ENCODE data around the gene OPCML. TPM values are rescaled to one million over a fixed set of nuclear protein-coding genes. Genes with fewer than 3 reads are reported as not detected.

The OPCML gene
- polyA plus RNA-seq, 1 donor from 2014 or later = 11.6 TPM

DNA sequence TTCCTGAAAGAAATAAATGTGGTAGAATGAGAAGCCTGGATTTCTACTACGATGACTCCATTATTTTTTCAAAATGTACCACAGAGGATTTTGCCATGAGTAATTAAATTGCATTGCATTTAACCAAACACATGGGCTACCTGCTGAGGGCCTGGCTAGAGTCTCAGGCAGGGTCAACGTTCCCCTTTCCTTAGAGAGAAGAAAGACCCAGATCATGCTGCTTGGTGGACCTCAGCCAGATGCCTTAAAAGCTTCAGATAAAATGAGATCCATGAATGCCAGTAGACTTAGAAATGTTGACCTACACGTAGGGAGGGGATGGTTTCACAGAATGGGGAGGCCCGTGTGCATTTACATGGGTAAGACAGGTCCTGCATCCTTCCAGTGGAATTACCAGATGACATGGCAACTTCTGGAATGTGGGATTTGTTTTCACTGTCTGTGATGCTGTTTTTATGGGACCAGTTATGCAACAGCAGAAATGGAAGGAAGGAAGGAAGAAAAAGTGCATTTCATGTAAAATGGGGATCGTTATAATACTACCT is 1092.5 kb downstream of the OPCML start:
- Histone ChIP-seq H3K9me3 (ENCODE audit: low read length) (no peaks in the 10 kb centered on the region), H2AFZ (ENCODE audit: low read depth, low read length) (no peak overlapping the region), H3K36me3 (ENCODE audit: insufficient read depth, low read length) (no peaks in the 10 kb centered on the region), H4K20me1 (ENCODE audit: insufficient read depth) (no peaks in the 10 kb centered on the region), H3K79me2 (replicated peaks; ENCODE audit: insufficient read depth, low read length) (no peaks in the 10 kb centered on the region), H3F3A (ENCODE audit: insufficient read depth, low read length, poor library complexity, severe bottlenecking) (no peaks in the 10 kb centered on the region), H3K4me2 (ENCODE audit: low read length) (no peak overlapping the region), H3K4me3 (ENCODE audit: low read length) (no peak overlapping the region), H3K27me3 (ENCODE audit: insufficient read depth, low read depth, low read length) (no peaks in the 10 kb centered on the region), H3K9me2 (ENCODE audit: insufficient read depth, low read length) (no peaks in the 10 kb centered on the region), H3K9ac (ENCODE audit: low read length) (no peak overlapping the region), H3K27ac (ENCODE audit: low read length) (no peak overlapping the region)
- TF ChIP-seq SMC3 (conservative IDR thresholded peaks at IDR 0.05; ENCODE audit: poor library complexity) (no peak), EZH2 (IDR thresholded peaks at IDR 0.05; ENCODE audit: borderline replicate concordance, insufficient read depth, low read length, poor library complexity, severe bottlenecking) (no peak)

DNA sequence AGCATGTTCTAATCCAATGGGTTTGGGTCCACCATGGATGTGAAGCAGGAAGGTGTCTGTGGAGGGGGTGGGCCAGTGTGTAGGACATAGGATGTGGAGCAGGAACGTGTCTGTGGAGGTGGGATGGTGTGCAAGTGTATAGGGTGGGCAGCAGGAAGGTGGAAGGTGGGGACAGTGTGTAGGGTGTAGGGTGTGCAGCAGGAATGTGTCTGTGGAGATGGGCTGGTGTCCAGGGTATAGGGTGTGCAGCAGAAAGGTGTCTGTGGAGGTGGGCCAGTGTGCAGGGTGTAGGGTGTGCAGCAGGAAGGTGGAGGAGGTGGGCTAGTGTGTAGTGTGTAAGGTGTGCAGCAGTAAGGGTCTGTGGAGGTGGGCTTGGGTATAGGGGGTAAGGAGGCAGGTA is 1093.9 kb downstream of the OPCML start:
- no peak overlapping the region for H2AFZ ChIP-seq (ENCODE audit: low read depth, low read length)
- H3K27me3 ChIP-seq (ENCODE audit: insufficient read depth, low read depth, low read length) = no peaks in the 10 kb centered on the region
- H3K9me2 ChIP-seq (ENCODE audit: insufficient read depth, low read length) = no peaks in the 10 kb centered on the region
- no peaks in the 10 kb centered on the region for H3K79me2 ChIP-seq (replicated peaks; ENCODE audit: insufficient read depth, low read length)
- no peak overlapping the region for H3K4me3 ChIP-seq (ENCODE audit: low read length)
- no peaks in the 10 kb centered on the region for H4K20me1 ChIP-seq (ENCODE audit: insufficient read depth)
- no peaks in the 10 kb centered on the region for H3K9me3 ChIP-seq (ENCODE audit: low read length)
- no peak overlapping the region for H3K4me2 ChIP-seq (ENCODE audit: low read length)
- H3F3A ChIP-seq (ENCODE audit: insufficient read depth, low read length, poor library complexity, severe bottlenecking) = no peaks in the 10 kb centered on the region
- no peaks in the 10 kb centered on the region for H3K36me3 ChIP-seq (ENCODE audit: insufficient read depth, low read length)
- TF ChIP-seq MXI1 (conservative IDR thresholded peaks at IDR 0.05; ENCODE audit: poor library complexity, severe bottlenecking) (no peak), EZH2 (IDR thresholded peaks at IDR 0.05; ENCODE audit: borderline replicate concordance, insufficient read depth, low read length, poor library complexity, severe bottlenecking) (no peak), EP300 (conservative IDR thresholded peaks at IDR 0.05; ENCODE audit: poor library complexity, severe bottlenecking) (no peak), RAD21 (conservative IDR thresholded peaks at IDR 0.05) (no peak), TAF1 (IDR thresholded peaks at IDR 0.05; ENCODE audit: low read depth) (no peak), SMC3 (conservative IDR thresholded peaks at IDR 0.05; ENCODE audit: poor library complexity) (no peak), POLR2AphosphoS5 (IDR thresholded peaks at IDR 0.05) (no peak)
- TF ChIP-seq, protein P1, sequence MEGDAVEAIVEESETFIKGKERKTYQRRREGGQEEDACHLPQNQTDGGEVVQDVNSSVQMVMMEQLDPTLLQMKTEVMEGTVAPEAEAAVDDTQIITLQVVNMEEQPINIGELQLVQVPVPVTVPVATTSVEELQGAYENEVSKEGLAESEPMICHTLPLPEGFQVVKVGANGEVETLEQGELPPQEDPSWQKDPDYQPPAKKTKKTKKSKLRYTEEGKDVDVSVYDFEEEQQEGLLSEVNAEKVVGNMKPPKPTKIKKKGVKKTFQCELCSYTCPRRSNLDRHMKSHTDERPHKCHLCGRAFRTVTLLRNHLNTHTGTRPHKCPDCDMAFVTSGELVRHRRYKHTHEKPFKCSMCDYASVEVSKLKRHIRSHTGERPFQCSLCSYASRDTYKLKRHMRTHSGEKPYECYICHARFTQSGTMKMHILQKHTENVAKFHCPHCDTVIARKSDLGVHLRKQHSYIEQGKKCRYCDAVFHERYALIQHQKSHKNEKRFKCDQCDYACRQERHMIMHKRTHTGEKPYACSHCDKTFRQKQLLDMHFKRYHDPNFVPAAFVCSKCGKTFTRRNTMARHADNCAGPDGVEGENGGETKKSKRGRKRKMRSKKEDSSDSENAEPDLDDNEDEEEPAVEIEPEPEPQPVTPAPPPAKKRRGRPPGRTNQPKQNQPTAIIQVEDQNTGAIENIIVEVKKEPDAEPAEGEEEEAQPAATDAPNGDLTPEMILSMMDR (IDR thresholded peaks at IDR 0.05; ENCODE audit: poor library complexity, severe bottlenecking) = no peak
- TF ChIP-seq, protein P2, sequence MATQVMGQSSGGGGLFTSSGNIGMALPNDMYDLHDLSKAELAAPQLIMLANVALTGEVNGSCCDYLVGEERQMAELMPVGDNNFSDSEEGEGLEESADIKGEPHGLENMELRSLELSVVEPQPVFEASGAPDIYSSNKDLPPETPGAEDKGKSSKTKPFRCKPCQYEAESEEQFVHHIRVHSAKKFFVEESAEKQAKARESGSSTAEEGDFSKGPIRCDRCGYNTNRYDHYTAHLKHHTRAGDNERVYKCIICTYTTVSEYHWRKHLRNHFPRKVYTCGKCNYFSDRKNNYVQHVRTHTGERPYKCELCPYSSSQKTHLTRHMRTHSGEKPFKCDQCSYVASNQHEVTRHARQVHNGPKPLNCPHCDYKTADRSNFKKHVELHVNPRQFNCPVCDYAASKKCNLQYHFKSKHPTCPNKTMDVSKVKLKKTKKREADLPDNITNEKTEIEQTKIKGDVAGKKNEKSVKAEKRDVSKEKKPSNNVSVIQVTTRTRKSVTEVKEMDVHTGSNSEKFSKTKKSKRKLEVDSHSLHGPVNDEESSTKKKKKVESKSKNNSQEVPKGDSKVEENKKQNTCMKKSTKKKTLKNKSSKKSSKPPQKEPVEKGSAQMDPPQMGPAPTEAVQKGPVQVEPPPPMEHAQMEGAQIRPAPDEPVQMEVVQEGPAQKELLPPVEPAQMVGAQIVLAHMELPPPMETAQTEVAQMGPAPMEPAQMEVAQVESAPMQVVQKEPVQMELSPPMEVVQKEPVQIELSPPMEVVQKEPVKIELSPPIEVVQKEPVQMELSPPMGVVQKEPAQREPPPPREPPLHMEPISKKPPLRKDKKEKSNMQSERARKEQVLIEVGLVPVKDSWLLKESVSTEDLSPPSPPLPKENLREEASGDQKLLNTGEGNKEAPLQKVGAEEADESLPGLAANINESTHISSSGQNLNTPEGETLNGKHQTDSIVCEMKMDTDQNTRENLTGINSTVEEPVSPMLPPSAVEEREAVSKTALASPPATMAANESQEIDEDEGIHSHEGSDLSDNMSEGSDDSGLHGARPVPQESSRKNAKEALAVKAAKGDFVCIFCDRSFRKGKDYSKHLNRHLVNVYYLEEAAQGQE (IDR thresholded peaks at IDR 0.05; ENCODE audit: borderline replicate concordance) = no peak
- H3K9ac ChIP-seq (ENCODE audit: low read length) = no peak overlapping the region
- no peak overlapping the region for H3K27ac ChIP-seq (ENCODE audit: low read length)
